Measurements from ENCODE around the gene RIOK3.
A peak's percentile ranks its signal among the peaks of the same experiment; 100 is the strongest.
"Not testable (repeated sequence)": the region's sequence is repeated elsewhere in the genome, so short reads cannot be mapped to it uniquely, and the experiment has no call there.

The RIOK3 gene

GRCh38 chr18:23498877-23499276 lies 45.8 kb downstream of the RIOK3 start:
- peak; percentile 68 for DNase-seq

- peak; percentile 75 for DNase-seq
Observed at GRCh38 chr18:23499291-23499781, 46.2 kb downstream of the RIOK3 start.

- DNase-seq, result no peak
Observed at GRCh38 chr18:23501626-23502025, 48.5 kb downstream of the RIOK3 start.

- DNase-seq, result no peak
Observed at GRCh38 chr18:23502516-23503037, 49.5 kb downstream of the RIOK3 start.

DNA sequence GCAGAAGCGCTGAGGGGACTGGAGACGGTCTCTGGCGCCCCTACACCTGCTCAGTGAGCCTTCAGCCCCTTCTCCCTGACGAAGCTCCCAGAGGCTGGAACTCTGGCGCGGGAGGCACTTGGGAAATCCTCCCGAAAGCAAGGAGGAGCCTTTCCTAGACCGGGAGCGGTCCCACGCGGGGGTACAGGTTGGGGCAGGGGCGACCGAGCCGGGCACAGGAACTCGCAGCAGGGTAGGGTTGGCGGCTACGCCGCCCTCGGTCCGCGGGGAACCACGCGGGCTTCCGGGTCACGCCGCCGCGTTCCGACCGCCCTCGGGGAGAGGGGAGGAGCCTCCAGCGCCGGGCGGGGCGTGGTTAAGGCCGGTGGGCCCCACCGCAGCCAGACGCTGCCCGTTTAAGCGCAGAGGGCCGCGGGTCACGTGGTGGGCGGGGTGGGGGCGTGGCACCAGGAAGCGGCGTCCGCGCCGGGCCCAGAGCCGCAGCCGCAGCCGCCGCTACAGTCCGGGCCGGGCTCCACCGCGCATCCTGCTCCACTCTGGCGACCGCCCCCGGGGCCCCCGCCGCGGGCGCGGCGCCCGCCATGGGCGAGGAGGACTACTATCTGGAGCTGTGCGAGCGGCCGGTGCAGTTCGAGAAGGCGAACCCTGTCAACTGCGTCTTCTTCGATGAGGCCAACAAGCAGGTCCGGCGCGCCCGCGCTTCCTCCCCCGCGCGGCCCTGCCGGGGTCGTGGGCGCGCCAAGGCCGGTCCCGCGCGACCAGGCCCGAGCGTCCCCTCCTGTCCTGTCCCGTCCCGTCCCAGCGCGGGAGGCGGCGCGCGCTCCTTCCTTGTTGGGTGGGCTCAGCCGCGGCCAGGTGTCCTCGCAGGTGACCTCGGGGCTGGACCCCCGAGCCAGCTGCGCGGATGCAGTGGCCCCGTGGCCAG lies 50.2 kb downstream of the RIOK3 start, which contains the start of gene RMC1:
Gene RMC1, plus strand, starts transcription at position 474 of the 925 bp plus-strand sequence. Its CDS starts 108 bp downstream, at position 582.
- DNase-seq, result peak; percentile 97

DNA sequence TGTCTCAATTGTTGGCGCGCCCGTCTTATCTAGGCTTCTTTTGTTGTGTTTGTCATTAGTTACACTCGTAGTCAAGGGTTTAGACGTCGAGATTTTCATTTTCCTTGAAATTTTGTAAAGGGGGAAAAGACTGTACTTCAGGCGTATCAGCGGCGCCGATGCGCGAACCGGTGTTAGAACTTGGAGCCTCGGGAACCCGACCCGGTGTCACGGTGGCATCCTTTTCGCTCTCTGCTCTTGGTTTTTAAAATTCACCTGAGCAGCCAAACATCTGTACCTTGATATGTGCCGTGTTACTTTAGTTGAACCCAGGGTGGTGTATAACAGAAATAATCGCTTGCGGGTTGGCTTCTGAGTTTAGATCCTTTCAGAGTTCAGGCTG lies 50.9 kb downstream of the RIOK3 start:
- DNase-seq, result no peak

DNA sequence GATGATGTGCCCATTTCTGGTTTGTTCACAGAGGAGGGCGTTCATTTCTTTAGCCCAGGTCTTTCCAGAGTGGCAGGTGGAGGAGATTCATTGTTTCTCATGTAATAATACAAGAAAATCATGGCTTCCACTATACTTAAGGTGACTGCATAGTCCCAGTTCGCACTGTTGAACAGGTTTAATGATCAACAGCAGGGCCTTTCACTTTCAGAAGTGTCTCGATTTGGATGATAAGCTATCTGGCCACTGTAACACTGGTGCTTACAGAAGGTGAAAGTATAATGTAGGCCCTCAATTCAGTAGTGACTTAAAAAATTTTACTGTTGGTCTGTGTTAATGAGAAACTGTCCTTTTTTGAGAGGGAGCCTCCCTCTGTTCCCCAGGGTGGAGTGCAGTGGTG lies 51.6 kb downstream of the RIOK3 start:
- DNase-seq, result no peak

DNA sequence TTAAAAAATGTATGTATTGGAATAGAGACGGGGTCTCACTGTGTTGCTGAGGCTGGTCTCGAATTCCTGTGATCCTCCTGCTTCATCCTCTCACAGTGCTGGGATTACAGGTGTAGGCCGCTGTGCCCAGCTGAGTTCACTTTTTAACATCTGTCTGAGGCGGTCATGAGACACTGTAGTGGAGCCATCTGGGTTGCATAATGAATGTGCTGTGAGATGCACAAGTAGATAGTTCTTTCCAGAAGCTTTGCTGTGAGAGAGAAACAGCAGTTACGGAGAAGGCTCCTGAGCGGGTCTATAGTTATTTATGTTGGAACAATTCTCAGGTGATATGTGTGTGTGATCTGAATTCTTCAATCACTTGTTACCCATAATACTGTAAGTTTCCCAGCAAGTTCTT lies 53.3 kb downstream of the RIOK3 start:
- no peak for DNase-seq

DNA sequence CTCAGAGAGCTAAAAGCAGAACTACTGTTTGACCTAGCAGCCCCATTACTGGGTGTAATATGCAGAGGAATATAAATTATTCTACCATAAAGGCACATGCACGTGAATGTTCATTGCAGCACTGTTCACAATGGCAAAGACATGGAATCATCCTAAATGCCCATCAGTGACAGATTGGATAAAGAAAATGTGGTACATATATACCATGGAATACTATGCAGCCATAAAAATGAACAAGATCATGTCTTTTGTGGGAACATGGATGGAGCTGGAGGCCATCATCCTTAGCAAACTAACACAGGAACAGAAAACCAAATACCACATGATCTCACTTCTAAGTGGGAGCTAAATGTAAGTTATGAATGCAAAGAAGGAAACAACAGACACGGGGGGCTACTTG lies 57.8 kb downstream of the RIOK3 start:
- DNase-seq, result not testable (repeated sequence)

- DNase-seq, result peak; percentile 57
Observed at GRCh38 chr18:23512216-23512615, 59.1 kb downstream of the RIOK3 start.

GRCh38 chr18:23512641-23513040 lies 59.6 kb downstream of the RIOK3 start:
- peak; percentile 91 for DNase-seq

DNA sequence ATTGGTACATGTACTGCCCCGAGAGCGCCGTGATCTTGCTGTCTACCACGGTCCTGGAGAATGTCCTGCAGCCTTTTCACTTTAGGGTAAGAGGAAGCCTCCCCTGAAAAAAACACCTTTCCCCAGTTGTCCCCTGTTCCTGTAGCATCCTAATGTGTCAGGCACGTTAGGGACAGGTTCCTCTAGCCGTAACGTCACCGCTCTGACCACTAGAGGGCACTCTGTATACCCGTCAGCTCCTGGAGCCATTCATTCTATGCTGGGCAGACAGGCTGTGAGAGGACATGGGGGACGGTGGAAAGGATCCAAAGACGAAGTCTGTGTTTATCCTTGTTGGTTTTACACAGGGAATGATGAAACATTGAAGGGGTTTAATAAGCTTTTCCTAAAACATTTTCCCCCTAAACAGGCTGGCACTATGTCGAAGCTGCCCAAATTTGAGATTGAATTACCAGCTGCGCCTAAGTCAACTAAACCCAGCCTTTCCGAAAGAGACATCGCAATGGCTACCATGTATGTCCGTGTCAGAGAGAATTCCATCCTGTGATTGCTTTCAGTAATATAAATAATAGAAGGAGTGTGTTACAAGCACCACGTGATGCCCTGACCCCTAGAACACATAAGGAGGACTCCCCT lies 62.9 kb downstream of the RIOK3 start:
- DNase-seq, result peak; percentile 81

DNA sequence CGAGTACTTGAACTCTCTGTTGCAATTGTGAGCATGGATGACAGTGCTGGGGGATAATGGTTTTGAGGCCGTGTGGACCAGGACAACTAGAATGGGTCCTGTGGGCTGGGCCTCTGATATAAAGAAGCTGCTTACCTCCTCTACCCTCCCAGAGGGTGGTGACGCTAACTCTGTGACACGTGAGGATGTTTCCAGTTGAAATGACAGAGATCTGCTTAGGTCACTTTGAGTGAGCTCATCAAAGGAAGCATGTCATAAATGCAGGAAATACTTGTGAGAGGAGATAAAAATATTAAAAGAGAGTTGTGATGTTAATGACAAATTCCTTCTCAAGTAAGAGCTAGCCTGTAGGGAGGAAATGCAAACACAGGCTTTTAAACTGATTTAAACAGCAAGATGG lies 66.6 kb downstream of the RIOK3 start:
- DNase-seq, result peak; percentile 75

DNA sequence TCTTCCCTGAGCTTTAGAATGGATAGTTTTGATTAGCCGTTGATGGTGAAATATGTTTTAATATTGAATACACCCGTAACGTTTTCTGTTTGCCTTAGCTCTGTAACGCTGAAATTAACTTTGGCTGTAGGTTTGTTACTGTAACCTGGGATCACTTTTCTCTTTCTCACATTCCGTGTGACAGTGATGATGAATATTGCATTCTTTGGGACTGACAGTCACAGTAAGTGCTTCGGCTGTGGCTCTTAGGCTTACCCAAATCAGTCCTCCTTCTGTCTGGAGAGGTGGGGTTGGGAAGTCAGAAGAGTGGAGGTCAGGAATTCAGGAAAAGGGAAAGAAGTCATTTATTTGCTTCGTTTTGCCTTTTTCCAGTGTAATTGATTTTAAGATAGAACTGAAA lies 68.2 kb downstream of the RIOK3 start:
- no peak for DNase-seq

DNA sequence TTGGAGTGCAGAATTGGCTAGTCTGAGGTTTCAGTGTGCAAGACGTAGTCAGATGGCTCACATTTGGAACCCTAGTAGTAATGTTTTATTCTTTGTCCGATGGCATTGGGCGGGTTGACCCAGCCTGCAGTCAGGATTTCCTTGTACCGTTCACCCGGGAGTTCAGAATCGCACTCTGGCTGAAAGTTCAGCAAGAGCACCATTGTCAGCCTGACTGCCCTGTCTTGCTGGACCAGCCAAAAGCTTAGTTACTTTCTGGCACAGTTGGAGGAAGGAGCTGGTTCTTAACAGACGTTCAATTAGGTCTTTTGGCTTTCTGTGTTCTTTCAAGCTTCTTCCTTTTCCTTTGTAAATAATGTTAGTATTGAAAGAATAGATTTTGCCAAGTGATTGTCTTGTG lies 68.8 kb downstream of the RIOK3 start:
- no peak for DNase-seq

GRCh38 chr18:23523429-23524212 lies 70.5 kb downstream of the RIOK3 start:
- DNase-seq, result peak; percentile 95

GRCh38 chr18:23524213-23524707 lies 71.2 kb downstream of the RIOK3 start:
- no peak for DNase-seq

DNA sequence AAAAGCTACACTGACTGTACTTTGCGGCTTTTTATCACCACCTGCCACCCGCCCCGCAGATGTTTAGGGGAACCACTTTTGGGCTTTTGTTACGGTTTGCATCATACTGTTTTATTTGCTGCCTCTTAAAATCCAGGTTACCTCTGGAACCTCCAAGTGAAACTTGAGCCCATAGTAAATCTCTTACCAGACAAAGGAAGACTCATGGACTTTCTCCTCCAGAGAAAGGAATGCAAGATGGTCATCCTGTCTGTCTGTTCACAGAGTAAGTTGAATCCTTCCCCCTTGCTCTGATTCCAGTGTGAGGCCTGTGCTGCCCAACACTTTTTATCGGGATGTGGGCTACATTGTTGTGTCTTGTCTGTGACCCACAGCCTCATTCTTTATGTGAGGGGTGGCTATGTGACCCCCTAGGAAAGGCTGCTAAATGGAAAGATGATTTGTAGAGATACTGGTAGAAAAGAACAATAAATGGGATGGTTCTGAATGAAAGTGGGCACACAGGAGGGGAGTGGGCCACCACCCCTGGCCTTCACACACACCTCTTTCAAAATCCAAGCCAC lies 73.5 kb downstream of the RIOK3 start:
- DNase-seq, result no peak

DNA sequence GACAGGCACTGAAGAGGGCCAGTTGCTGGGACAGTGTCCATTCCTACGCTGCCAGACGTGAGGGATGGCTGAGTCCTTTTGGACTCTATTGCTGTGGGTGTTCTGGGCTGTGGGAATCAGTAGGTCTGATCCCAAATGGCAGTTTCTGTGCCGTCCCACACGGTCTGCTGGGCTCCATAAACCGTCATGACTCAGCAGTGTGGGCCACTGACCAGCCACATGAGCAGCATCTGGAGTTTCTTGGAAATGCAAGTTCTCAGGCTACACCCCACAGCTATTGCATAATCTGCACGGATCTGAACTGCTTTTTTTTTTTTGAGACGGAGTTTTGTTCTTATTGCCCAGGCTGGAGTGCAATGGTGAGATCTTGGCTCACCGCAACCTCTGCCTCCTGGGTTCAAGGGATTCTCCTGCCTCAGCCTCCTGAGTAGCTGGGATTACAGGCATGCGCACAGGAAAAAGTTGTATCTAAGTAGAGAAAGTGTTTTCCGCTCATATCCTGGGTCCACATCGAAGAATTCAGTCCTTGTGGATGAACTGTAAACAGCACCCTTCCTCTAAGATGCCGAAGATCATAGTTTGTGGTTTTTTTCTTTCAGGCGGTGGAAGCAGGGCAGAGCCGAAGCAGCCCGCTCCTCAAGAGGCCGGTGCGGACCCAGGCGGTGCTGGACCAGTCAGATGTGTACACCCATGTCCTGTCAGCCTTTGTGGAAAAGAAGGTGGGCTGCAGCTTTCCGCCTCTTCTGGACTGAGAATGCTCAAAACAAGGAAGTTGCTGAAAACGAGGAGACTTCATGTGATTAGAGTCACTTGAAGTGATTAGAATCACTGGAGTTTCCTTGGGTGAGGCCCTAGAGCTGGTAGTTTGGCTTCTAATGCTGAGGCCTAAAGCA lies 75.7 kb downstream of the RIOK3 start:
- peak; percentile 98 for DNase-seq

DNA sequence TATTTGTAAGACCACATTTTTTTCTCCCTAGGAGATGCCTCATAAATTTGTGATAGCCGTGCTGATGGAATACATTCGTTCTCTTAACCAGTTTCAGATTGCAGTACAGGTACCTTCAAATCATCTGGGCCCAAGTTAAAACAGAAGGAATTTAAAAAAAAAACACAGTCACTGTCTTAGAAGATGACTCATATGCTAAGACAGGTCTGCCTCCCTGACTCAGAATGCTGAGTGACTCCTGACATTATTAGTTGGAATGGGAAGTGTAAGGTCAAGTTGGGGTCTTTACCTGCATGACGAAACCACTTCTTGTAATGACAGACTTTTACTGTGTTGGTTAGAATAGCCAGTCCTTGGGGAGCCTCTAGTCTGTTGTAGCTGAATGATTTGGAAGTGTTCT lies 76.5 kb downstream of the RIOK3 start:
- DNase-seq, result peak; percentile 73

- peak; percentile 86 for DNase-seq
Observed at GRCh38 chr18:23530195-23530594, 77.1 kb downstream of the RIOK3 start.

Measured in inflammatory macrophage treated with lipopolysaccharide for 4 hours (primary cell).